Sigmoid colon (tissue), 7 donors: ENCODE measurements around the gene AADACL2. TPM values are rescaled to one million over a fixed set of nuclear protein-coding genes. Genes with fewer than 3 reads are reported as not detected.

Source experiments
- DNase-seq: peaks from one replicate; pipeline ENCODE4 v3.0.0-alpha.2; 2019
- H3K27ac ChIP-seq, 4 donors: fragments of 200-600 bp; sonication (generic); one replicate each; pipeline ENCODE4 v1.5.1; 2016 to 2019; ENCODE audit warnings: mild to moderate bottlenecking in 1 of 4
- H3K27me3 ChIP-seq, 3 donors: fragments of 200-600 bp; sonication (generic); one replicate each; pipeline ENCODE4 v1.5.1; 2019; ENCODE audit warnings: mild to moderate bottlenecking in 1 of 3
- H3K36me3 ChIP-seq, 4 donors: fragments of 200-600 bp; sonication (generic); one replicate each; pipeline ENCODE4 v1.5.1; 2016 to 2019
- H3K4me1 ChIP-seq, 4 donors: fragments of 200-600 bp; sonication (generic); one replicate each; pipeline ENCODE4 v1.5.1; 2017 to 2019
- H3K4me3 ChIP-seq, 4 donors: fragments of 200-600 bp; sonication (generic); one replicate each; pipeline ENCODE4 v1.5.1; 2017 to 2019; ENCODE audit warnings: mild to moderate bottlenecking in 2 of 4, moderate library complexity in 1 of 4
- H3K9me3 ChIP-seq, 4 donors: fragments of 200-600 bp in 3 of 4; sonication (generic) in 3 of 4; one replicate each; pipeline versions ENCODE4 v1.5.1 to v1.6.1; 2013 to 2019
- EP300 ChIP-seq, 4 donors: sonication (generic); formaldehyde crosslinking; IDR thresholded peaks; one replicate each; pipeline ENCODE4 v1.6.1; 2017; ENCODE audit warnings: antibody characterized with exemption in 4 of 4
- POLR2A ChIP-seq, 2 donors: fragments of 450-650 bp; IDR thresholded peaks; one replicate each; pipeline ENCODE4 v1.6.1; 2016; ENCODE audit warnings: antibody characterized with exemption in 2 of 2, mild to moderate bottlenecking in 2 of 2, moderate library complexity in 2 of 2
- POLR2AphosphoS5 ChIP-seq, 4 donors: sonication (generic); formaldehyde crosslinking; IDR thresholded peaks; one replicate each; pipeline ENCODE4 v1.6.1; 2017; ENCODE audit warnings: antibody characterized with exemption in 4 of 4
- WGBS, 2 donors: extraction: QIAGEN DNeasy Blood & Tissue Kit; methylation state at CpG; one replicate each; pipeline ENCODE4 v1.1.7; 2013; 5-methylcytosine and 5-hydroxymethylcytosine counted together
- intact Hi-C: fragments of 100-400 bp; cut with DNase I; formaldehyde crosslinking; loops from one replicate; pipeline ENCODE4 v1.15.1; 2023
- polyA plus RNA-seq, 3 donors: library from polyadenylated mRNA; stranded (reverse); fragments of 200-250 nt; gene quantifications; one replicate each; pipeline ENCODE4 v1.2.3, GENCODE V29; 2013
- total RNA-seq, 4 donors: library from RNA; depleted of rRNA; stranded (reverse); fragments of >200 nt; gene quantifications; one replicate each; pipeline ENCODE4 v1.1.0, GENCODE V29; 2016
- TF ChIP-seq, protein P1 (sequence below), 4 experiments: fragments of 450-650 bp in 3 of 4; fragments of 200-600 bp in 1 of 4; IDR thresholded peaks; one replicate each; pipeline ENCODE4 v1.5.1; 2016 to 2019; ENCODE audit warnings: antibody characterized with exemption in 4 of 4, mild to moderate bottlenecking in 3 of 4, moderate library complexity in 2 of 4
- donor health status: healthy with polysubstance abuse.
- donor health status: Bipolar disorder and iron deficiency.
- donor health status: healthy.

Gene AADACL2
- total and polyA plus RNA-seq, 7 donors: 0.03 TPM; not detected in 6

DNA sequence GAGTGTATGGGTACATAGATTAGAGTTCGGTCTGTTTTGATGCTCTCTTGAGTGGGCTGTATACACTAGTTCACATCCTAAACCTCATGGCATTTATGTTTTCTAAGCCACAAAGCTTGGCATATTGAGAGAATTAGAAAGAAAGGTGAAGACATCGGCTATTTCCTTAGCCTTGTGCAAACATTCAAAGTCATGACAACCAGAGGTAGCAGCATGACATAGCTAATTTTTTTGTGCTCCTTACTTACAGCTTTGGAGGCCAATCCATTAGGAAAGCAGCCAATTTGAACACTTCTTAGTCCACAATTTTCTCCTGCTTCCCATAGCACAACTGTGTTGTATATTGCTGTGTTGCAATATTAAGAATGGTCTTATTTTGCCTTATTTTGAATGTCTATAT lies 58.7 kb downstream of the AADACL2 start:
- H3K27me3 ChIP-seq: no peaks in the 10 kb centered on the region
- no peak for DNase-seq
- no peak for TF ChIP-seq POLR2AphosphoS5 (IDR thresholded peaks at IDR 0.05)
- no peak for TF ChIP-seq EP300 (IDR thresholded peaks at IDR 0.05)
- TF ChIP-seq, protein P1, sequence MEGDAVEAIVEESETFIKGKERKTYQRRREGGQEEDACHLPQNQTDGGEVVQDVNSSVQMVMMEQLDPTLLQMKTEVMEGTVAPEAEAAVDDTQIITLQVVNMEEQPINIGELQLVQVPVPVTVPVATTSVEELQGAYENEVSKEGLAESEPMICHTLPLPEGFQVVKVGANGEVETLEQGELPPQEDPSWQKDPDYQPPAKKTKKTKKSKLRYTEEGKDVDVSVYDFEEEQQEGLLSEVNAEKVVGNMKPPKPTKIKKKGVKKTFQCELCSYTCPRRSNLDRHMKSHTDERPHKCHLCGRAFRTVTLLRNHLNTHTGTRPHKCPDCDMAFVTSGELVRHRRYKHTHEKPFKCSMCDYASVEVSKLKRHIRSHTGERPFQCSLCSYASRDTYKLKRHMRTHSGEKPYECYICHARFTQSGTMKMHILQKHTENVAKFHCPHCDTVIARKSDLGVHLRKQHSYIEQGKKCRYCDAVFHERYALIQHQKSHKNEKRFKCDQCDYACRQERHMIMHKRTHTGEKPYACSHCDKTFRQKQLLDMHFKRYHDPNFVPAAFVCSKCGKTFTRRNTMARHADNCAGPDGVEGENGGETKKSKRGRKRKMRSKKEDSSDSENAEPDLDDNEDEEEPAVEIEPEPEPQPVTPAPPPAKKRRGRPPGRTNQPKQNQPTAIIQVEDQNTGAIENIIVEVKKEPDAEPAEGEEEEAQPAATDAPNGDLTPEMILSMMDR (IDR thresholded peaks at IDR 0.05): no peak
- no peak for TF ChIP-seq POLR2A (IDR thresholded peaks at IDR 0.05)
- H3K27ac ChIP-seq: no peak overlapping the region
- 87 to 92% methylated on average over 2 of the region's 2 CpGs for WGBS, 2 donors
- H3K4me1 ChIP-seq: no peaks in the 10 kb centered on the region
- no peaks in the 10 kb centered on the region for H3K36me3 ChIP-seq
- no peaks in the 10 kb centered on the region for H3K9me3 ChIP-seq
- no peak overlapping the region for H3K4me3 ChIP-seq
- intact Hi-C loops: no loop called here

DNA sequence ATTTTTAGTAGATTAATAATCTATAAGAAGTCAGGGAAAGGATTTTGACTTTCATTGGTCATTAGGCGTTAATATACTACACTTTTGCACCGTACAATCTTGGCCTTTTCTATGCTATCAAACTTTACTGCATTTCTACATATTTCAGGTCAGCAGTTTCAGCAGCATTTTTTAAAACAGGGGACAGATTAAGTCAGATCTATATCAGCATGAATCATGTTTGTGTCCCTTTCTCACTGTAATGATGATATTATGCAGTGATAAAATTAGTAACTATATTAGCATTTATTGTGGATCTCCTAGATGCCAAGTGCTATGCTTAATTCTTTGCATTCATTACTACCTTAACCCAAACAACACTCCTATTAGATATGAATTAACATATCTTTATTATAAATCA lies 59.9 kb downstream of the AADACL2 start:
- H3K36me3 ChIP-seq: no peaks in the 10 kb centered on the region
- TF ChIP-seq, protein P1 (IDR thresholded peaks at IDR 0.05): no peak
- TF ChIP-seq POLR2A (IDR thresholded peaks at IDR 0.05) (no peak), EP300 (IDR thresholded peaks at IDR 0.05) (no peak), POLR2AphosphoS5 (IDR thresholded peaks at IDR 0.05) (no peak)
- intact Hi-C loops: no loop called here
- no peaks in the 10 kb centered on the region for H3K4me1 ChIP-seq
- H3K27ac ChIP-seq: no peak overlapping the region
- no peak overlapping the region for H3K4me3 ChIP-seq
- H3K9me3 ChIP-seq: no peaks in the 10 kb centered on the region
- DNase-seq: no peak
- no peaks in the 10 kb centered on the region for H3K27me3 ChIP-seq
- 64 to 70% methylated on average over 2 of the region's 2 CpGs for WGBS, 2 donors

DNA sequence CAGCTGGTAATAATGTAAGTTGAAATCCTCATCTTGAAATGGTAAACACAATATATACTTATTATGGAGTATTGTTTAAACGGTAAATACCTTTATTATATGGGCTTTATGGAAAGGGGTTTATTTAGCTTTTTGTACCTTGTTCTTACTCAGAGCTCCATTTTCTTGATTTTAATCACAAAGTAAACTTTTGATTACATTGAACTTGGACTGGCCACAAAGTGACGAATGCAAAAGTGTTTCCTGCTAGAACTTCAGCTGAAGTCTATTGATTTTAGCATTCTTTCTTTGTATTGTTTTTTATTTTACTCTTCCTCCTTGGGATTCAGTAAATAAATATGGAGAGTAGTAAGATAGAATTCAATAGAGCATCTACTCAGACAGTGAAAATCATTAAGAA lies 60.4 kb downstream of the AADACL2 start:
- no peaks in the 10 kb centered on the region for H3K36me3 ChIP-seq
- H3K4me3 ChIP-seq: no peak overlapping the region
- DNase-seq: no peak
- no peak overlapping the region for H3K27ac ChIP-seq
- H3K27me3 ChIP-seq: no peaks in the 10 kb centered on the region
- no peaks in the 10 kb centered on the region for H3K9me3 ChIP-seq
- intact Hi-C loops: no loop called here
- 22 to 72% methylated on average over 2 of the region's 2 CpGs for WGBS, 2 donors
- no peaks in the 10 kb centered on the region for H3K4me1 ChIP-seq
- TF ChIP-seq, protein P1 (IDR thresholded peaks at IDR 0.05): no peak
- no peak for TF ChIP-seq POLR2A (IDR thresholded peaks at IDR 0.05)
- no peak for TF ChIP-seq POLR2AphosphoS5 (IDR thresholded peaks at IDR 0.05)
- TF ChIP-seq EP300 (IDR thresholded peaks at IDR 0.05): no peak

DNA sequence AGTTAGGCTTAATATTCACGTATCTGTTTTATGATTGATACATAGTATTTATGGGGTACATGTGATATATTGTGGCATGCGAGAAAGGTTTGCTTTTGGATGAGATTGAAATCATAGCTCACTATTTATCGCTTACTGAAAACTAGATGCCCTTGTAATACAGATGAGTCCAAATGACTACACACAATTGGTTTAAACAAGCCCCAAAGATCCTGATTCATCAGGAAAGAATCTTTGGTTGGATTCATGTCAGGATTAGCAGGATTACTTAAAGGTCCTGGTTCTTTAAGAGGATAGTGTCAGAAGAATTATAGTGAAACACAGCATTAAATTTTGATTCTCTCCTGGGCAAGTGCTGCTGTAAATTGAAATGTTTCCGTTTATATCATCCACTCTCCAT lies 61.5 kb downstream of the AADACL2 start:
- H3K4me1 ChIP-seq: no peaks in the 10 kb centered on the region
- H3K36me3 ChIP-seq: no peaks in the 10 kb centered on the region
- TF ChIP-seq, protein P1 (IDR thresholded peaks at IDR 0.05): no peak
- TF ChIP-seq POLR2A (IDR thresholded peaks at IDR 0.05) (no peak), EP300 (IDR thresholded peaks at IDR 0.05) (no peak), POLR2AphosphoS5 (IDR thresholded peaks at IDR 0.05) (no peak)
- 90 to 93% methylated on average over 4 of the region's 4 CpGs for WGBS, 2 donors
- no peak overlapping the region for H3K4me3 ChIP-seq
- intact Hi-C loops: no loop called here
- no peaks in the 10 kb centered on the region for H3K9me3 ChIP-seq
- DNase-seq: no peak
- H3K27ac ChIP-seq: no peak overlapping the region
- no peaks in the 10 kb centered on the region for H3K27me3 ChIP-seq

DNA sequence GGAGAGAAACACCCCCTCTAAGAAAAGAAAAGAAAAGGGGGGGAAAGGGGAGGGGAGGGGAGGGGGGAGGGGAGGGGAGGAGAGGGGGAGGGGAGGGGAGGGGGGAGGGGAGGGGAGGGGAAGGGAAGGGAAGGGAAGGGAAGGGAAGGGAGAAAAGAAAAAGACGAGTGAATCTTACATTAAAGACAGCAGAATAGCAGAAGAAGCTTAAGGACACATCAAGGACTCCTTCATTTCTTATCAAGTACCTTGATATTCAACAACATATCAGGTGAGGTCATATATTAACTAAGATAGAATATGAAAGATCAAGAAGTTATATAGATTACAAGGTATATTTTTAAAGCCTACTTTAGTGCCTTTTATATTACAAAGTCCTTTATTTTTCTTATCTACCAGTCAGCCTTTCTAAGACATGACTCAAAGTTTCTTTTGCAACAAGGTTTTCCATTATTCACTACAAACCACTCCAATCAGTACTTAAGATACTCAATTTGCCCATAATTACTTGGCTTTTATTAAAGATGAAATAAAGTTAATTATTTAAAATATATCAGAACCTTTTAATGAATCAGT lies 62.5 kb downstream of the AADACL2 start:
- 84 to 94% methylated on average over 1 of the region's 1 CpG for WGBS, 2 donors

More for the DNA sequence above, 62.5 kb downstream of the AADACL2 start:
- no peak for TF ChIP-seq POLR2AphosphoS5 (IDR thresholded peaks at IDR 0.05)
- no peak for TF ChIP-seq POLR2A (IDR thresholded peaks at IDR 0.05)
- TF ChIP-seq, protein P1 (IDR thresholded peaks at IDR 0.05): no peak
- no peak for TF ChIP-seq EP300 (IDR thresholded peaks at IDR 0.05)
- Histone ChIP-seq H3K27me3 (no peaks in the 10 kb centered on the region), H3K9me3 (no peaks in the 10 kb centered on the region), H3K4me1 (no peaks in the 10 kb centered on the region), H3K27ac (no peak overlapping the region), H3K36me3 (no peaks in the 10 kb centered on the region), H3K4me3 (no peak overlapping the region)
- no peak for DNase-seq
- intact Hi-C loops: no loop called here
